HS-27A (cell line): ENCODE measurements around the gene MAD1L1.

Experiments
- DNase-seq: peaks from one replicate; pipeline ENCODE4 v3.0.0-alpha.2; 2012; ENCODE audit warnings: low read depth, missing footprints

The MAD1L1 gene

GRCh38 chr7:2241580-2242540 is 9.1 kb upstream of the MAD1L1 start, which contains the start of the genes MRM2 and NUDT1:
TSS of gene MRM2 (minus strand) at chr7:2242205. CDS start at chr7:2242169, 36 bp downstream.
TSS of gene NUDT1 (plus strand) at chr7:2242226. CDS start at chr7:2244575, 2,349 bp downstream.
- no peak for DNase-seq

- no peak for DNase-seq
Measured at GRCh38 chr7:2239242-2239641, 6.5 kb upstream of the MAD1L1 start.

- no peak for DNase-seq
Measured at GRCh38 chr7:2237109-2237602, 4.4 kb upstream of the MAD1L1 start.

GRCh38 chr7:2233926-2234325 is 1.2 kb upstream of the MAD1L1 start:
- no peak for DNase-seq

- DNase-seq = no peak
Measured at GRCh38 chr7:2231992-2232765, 566 bp downstream of the MAD1L1 start.

GRCh38 chr7:2230882-2231281 is 1.9 kb downstream of the MAD1L1 start:
- no peak for DNase-seq

- no peak for DNase-seq
Measured at GRCh38 chr7:2230226-2230625, 2.5 kb downstream of the MAD1L1 start.

- no peak for DNase-seq
Measured at GRCh38 chr7:2229467-2229866, 3.3 kb downstream of the MAD1L1 start.

- no peak for DNase-seq
Measured at GRCh38 chr7:2228921-2229320, 3.8 kb downstream of the MAD1L1 start.

GRCh38 chr7:2227699-2228098 is 5.0 kb downstream of the MAD1L1 start:
- no peak for DNase-seq

GRCh38 chr7:2225830-2226229 is 6.9 kb downstream of the MAD1L1 start:
- no peak for DNase-seq

GRCh38 chr7:2225336-2225735 is 7.4 kb downstream of the MAD1L1 start:
- no peak for DNase-seq

GRCh38 chr7:2224934-2225333 is 7.8 kb downstream of the MAD1L1 start:
- no peak for DNase-seq

GRCh38 chr7:2224491-2224928 is 8.2 kb downstream of the MAD1L1 start:
- DNase-seq = no peak

GRCh38 chr7:2223321-2223720 is 9.4 kb downstream of the MAD1L1 start:
- no peak for DNase-seq

- no peak for DNase-seq
Measured at GRCh38 chr7:2222516-2222915, 10.2 kb downstream of the MAD1L1 start.

- DNase-seq = no peak
Measured at GRCh38 chr7:2220954-2221353, 11.8 kb downstream of the MAD1L1 start.

- no peak for DNase-seq
Measured at GRCh38 chr7:2220506-2220905, 12.2 kb downstream of the MAD1L1 start.

- no peak for DNase-seq
Measured at GRCh38 chr7:2220030-2220429, 12.7 kb downstream of the MAD1L1 start.

- DNase-seq = no peak
Measured at GRCh38 chr7:2219606-2220005, 13.1 kb downstream of the MAD1L1 start.

GRCh38 chr7:2219136-2219535 is 13.6 kb downstream of the MAD1L1 start:
- no peak for DNase-seq

- no peak for DNase-seq
Measured at GRCh38 chr7:2218444-2218785, 14.3 kb downstream of the MAD1L1 start.
